Subcutaneous abdominal adipose tissue (tissue), 5 donors: ENCODE measurements around the gene LHX3.

Source experiments
- H3K27ac ChIP-seq: one replicate; pipeline ENCODE4 v1.7.0; 2013; ENCODE audit warnings: low read depth, mild to moderate bottlenecking, inconsistent platforms, low read length, moderate library complexity
- H3K27me3 ChIP-seq, 5 donors: one replicate each; pipeline ENCODE4 v1.7.0; 2013; ENCODE audit warnings: low read length in 5 of 5, inconsistent platforms in 1 of 5; ENCODE audit not compliant: control insufficient read depth in 5 of 5, insufficient read depth in 4 of 5
- H3K36me3 ChIP-seq, 5 donors: one replicate each; pipeline ENCODE4 v1.7.0; 2013; ENCODE audit warnings: low read length in 5 of 5; ENCODE audit not compliant: control insufficient read depth in 5 of 5, insufficient read depth in 5 of 5
- H3K4me1 ChIP-seq, 5 donors: one replicate each; pipeline ENCODE4 v1.7.0; 2013; ENCODE audit warnings: low read length in 5 of 5, mild to moderate bottlenecking in 3 of 5, moderate library complexity in 1 of 5; ENCODE audit not compliant: control insufficient read depth in 5 of 5, insufficient read depth in 5 of 5
- H3K4me3 ChIP-seq, 5 donors: one replicate each; pipeline ENCODE4 v1.7.0; 2013; ENCODE audit warnings: low read length in 5 of 5, low read depth in 1 of 5
- H3K9ac ChIP-seq, 5 donors: one replicate each; pipeline ENCODE4 v1.7.0; 2013; ENCODE audit warnings: low read length in 5 of 5, mild to moderate bottlenecking in 4 of 5, moderate library complexity in 3 of 5
- H3K9me3 ChIP-seq, 5 donors: one replicate each; pipeline ENCODE4 v1.7.0; 2013; ENCODE audit warnings: low read length in 5 of 5; ENCODE audit not compliant: control insufficient read depth in 5 of 5
- donor health status: healthy.
- donor health status: healthy.
- donor health status: healthy.
- donor health status: healthy.
- donor health status: healthy.

LHX3 gene

DNA sequence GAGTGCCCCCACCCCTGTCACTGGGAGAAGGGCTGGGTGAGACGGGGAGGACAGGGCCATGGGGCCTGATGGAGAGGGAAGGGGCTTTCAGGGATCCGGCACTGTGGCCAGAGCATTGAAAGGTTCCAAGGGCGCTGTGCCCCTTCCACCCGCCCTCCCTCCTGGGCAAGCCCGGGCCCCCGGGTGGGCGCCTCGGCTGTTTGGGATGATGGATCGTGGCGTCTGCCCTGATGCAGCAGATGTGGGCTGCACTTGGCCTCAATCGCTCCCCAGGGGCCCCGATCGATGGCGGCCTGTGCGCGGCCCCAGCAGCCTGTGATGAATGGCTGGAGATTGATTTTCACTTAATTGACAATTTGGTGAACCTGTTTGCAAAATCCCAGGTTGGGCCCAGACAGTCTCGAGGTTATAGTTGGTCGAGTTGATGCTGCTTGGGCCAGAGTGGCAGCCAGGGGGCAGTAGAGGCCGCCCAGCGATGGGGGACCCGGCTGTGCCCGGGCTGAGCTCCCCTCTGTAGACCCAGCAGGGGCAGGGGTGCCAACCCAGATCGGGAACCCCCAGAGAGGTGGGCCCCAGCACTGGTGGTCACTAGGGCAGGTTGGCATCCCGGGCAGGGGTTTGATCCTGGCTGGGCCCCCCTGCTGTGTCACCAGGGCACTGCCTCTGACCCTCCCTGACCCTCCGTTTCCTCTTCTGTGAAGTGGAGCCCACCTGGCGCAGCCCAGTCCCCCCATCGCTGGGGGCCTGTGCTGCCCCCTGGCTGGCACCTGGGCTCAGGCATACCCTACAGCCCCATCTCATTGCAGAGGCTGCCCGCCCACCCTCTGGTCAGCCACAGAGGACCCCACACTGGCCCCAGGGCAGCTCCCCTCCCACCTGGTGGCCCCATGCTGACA is 34.7 kb downstream of the LHX3 start:
- Histone ChIP-seq H3K27me3 (peaks cover 33 to 44% (median 37%) of the 10 kb centered on the region in 5 donors), H3K9me3 (no peaks in the 10 kb centered on the region), H3K4me3 (no peak overlapping the region), H3K9ac (no peak overlapping the region), H3K36me3 (no peaks in the 10 kb centered on the region), H3K4me1 (no peaks in the 10 kb centered on the region), H3K27ac (no peak overlapping the region)

DNA sequence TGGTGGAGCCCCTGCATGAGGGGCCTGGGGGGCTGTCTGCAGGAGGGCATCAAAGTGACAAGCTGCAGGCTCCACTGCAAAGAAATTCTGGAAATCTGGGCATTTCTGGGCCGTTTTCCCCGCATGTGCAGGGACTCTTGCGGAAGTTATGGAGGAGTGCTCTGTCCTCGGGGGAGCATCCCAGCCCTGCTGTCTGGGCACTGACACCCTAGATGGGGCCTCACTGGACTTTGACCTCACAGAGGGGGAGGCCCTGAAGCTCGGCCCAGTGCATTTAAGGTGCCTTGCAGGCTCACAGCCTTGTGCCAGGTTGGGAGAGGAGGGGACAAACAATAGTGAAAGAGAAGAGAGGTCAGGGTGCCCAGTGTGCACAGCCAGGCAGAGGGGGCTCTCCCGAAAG is 35.4 kb downstream of the LHX3 start:
- H3K9me3 ChIP-seq, result peaks cover 0 to 2% (median 0%) of the 10 kb centered on the region in 5 donors
- no peak overlapping the region for H3K4me3 ChIP-seq
- H3K27me3 ChIP-seq, result peaks cover 33 to 44% (median 36%) of the 10 kb centered on the region in 5 donors
- no peak overlapping the region for H3K27ac ChIP-seq
- no peak overlapping the region for H3K9ac ChIP-seq
- no peaks in the 10 kb centered on the region for H3K36me3 ChIP-seq
- H3K4me1 ChIP-seq, result no peaks in the 10 kb centered on the region

DNA sequence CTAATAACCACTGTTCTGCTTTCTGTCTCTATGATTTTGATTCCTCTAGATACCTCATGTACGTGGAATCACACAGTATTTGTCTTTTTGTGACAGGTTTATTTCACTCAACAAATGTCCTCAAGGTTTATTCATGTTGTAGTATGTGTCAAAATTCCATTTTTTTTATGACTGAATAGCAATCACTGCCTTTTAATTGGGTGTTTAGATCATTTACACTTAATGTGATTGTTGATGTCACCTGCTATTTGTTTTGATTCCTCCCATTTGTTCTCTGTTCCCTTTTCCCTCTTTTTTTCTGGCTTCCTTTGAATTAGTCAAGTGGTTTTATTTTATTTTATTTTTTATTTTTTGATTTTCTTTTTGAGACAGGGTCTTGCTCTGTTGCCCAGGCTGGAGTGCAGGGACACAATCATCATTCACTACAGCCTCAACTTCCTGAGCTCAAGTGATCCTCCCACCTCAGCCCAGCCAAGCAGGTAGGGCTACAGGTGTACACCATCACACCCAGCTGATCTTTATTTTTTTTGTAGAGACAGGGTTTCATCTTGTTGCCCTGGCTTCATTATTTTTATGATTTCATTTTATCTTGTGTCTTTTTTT is 41.6 kb downstream of the LHX3 start:
- Histone ChIP-seq H3K9me3 (peaks cover 0 to 7% (median 5%) of the 10 kb centered on the region in 5 donors), H3K36me3 (no peaks in the 10 kb centered on the region), H3K27me3 (peaks cover 0 to 16% (median 10%) of the 10 kb centered on the region in 5 donors), H3K27ac (no peak overlapping the region), H3K4me1 (no peaks in the 10 kb centered on the region), H3K9ac (no peak overlapping the region), H3K4me3 (no peak overlapping the region)

DNA sequence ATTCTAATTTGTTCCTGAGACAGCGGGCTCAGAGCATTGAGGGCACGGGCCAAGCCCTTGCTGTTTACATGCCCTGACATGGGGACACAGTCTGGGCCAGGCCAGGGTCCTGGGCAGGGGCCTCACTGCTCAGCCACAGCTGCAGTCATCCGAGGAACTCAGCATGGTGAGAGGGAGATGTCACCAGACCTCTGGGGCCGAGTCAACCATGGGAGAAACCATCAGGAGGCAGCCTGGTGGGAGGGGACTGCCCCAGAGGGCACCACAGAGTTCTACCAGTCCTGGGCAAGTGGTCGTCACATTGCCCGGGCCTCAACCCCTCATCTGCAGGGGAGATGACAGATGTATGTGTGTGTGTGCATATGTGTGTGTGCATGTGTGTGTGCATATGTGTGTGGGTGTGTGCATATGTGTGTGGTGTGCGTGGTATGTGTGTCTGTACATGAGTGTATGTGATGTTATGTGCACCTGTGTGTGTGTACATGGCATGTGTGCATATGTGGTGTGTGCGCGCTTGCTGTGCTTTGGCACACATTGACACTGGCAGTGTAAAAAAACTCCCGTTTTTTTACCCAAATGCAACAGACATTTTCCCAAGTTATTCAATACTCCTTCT is 43.8 kb downstream of the LHX3 start:
- Histone ChIP-seq H3K36me3 (no peaks in the 10 kb centered on the region), H3K27ac (no peak overlapping the region), H3K9me3 (peaks cover 0 to 7% (median 5%) of the 10 kb centered on the region in 5 donors), H3K27me3 (peaks cover 12 to 35% (median 23%) of the 10 kb centered on the region in 5 donors), H3K9ac (no peak overlapping the region), H3K4me3 (no peak overlapping the region), H3K4me1 (no peaks in the 10 kb centered on the region)

DNA sequence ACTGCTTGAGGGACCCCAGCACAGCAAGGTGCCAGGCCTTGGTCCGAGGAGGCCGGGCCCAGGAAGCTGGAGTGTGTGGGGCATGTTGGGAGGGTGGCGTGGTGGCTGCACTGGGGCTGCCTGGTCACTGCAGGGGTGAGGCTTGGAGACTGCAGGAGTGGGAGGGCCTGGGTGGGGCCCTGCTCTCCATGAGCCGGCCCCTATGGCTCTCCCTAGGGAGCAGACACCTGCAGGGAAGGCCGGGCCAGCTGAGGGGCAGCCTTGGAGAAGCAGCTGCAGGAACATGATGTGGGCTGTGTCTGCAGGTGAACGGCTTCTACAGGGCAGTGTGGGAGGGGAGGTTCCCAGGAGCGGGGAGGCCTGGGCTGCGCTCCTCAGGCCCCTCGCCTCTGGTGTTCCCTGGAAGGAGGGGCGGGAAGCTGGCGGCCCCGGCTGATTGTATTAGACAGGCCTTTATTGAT is 44.5 kb downstream of the LHX3 start:
- H3K4me3 ChIP-seq, result no peak overlapping the region
- no peak overlapping the region for H3K27ac ChIP-seq
- peaks cover 16 to 39% (median 28%) of the 10 kb centered on the region in 5 donors for H3K27me3 ChIP-seq
- no peaks in the 10 kb centered on the region for H3K4me1 ChIP-seq
- H3K36me3 ChIP-seq, result no peaks in the 10 kb centered on the region
- H3K9ac ChIP-seq, result no peak overlapping the region
- peaks cover 0 to 7% (median 5%) of the 10 kb centered on the region in 5 donors for H3K9me3 ChIP-seq

DNA sequence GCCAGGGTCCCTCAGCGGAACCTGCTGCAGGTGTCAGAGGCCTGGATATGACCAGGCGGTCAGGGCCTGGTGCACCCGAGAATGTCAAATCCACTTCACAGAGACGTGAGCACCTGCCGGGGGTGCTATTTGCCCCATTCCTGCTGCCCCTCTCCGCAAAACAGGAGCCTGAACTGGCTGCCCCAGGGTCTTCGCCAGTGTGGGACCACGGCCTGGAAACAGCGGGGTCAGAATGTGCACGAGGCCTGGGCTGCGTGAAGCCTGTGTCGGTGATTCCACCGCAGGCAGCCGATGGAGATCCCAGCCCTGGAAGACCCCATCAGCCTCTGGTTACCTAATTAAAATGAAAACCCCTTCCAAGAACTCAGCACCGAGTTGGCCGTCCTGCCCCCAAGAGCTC is 45.1 kb downstream of the LHX3 start:
- peaks cover 0 to 7% (median 5%) of the 10 kb centered on the region in 5 donors for H3K9me3 ChIP-seq
- H3K36me3 ChIP-seq, result no peaks in the 10 kb centered on the region
- H3K9ac ChIP-seq, result no peak overlapping the region
- H3K4me3 ChIP-seq, result no peak overlapping the region
- H3K27me3 ChIP-seq, result peaks cover 21 to 44% (median 33%) of the 10 kb centered on the region in 5 donors
- no peak overlapping the region for H3K27ac ChIP-seq
- no peaks in the 10 kb centered on the region for H3K4me1 ChIP-seq

DNA sequence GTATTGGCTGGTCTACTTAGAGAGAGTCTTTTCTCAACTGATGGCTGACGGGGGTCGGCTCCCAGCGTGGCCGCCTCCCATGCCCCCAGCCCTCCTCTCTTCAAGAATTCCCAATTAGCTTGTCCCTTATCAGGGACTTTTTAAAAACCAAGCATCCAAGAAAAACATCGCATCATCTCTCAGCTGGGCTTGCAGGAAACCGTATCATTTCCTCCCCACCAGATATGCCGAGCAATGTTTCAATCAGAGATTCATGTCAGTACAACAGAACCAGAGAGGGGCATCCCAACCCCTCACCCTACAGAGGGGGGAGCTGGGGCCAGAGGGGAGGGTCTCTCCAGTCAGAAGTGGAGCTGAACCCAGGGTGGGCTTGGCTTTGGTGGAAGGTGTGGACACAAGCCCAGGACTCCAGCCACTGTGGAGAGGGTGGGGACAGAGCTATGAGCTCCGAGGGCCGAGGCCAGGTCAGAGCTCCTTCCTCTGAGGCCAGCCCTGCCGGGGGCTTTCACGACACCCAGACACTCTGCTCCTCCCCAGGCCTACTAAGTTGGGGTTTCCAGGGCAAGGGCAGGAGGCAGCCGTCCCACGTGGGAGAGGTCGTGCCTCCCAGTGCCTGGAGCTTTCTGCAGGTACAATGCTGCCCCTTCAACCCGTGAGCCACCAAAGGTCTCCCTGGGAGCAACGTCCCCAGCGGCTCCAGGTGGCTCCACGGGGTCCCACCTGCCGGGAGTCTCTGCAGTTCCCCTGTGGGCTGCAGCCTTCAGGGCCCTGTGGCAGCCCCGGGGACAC is 47.3 kb downstream of the LHX3 start:
- Histone ChIP-seq H3K4me3 (no peak overlapping the region), H3K27me3 (peaks cover 24 to 48% (median 36%) of the 10 kb centered on the region in 5 donors), H3K4me1 (no peaks in the 10 kb centered on the region), H3K9me3 (peaks cover 0 to 2% (median 0%) of the 10 kb centered on the region in 5 donors), H3K27ac (no peak overlapping the region), H3K36me3 (no peaks in the 10 kb centered on the region), H3K9ac (no peak overlapping the region)

DNA sequence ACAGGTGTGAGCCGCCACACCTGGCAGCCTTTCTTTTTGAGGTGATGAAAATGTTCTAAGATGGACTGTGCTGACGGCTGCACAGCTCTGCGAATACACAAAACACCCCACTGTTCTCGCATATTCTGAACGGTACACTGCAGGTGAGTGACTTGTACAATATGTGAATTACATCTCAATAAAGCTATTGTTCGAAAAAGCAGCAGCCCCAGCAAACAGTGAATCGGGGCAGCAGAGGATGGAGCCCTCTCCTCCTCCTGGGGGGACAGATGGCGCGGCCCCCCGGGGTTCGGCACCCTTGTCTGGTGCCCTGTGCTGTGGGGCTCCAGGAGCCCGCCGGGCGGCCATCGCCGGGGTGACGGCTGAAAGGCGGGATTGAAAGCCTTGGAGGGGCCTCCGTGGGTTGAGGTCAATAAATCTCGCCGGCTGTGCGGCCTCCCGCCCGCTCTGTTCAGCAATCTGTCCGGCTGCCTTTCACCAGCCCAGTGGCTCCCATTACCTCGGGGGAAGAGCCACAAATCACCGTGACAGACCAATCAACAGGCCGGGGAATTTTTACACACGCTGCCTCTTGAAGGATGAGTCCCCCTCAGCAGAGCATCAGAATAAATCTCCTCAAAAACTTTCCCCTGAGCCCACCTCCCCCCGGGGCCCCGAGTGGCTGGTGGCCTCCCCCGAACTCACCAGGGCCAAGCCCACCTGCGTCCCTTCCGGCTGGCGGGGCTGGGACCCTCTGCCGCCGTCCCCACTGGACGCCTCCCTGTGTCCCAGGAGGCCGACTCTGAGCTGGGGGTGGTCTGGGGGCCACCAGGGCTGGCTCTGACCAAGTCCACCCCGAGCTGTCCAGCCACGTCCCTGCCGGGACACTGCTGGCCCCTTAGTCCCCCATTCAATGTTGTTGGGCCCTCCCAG is 48.5 kb downstream of the LHX3 start:
- no peaks in the 10 kb centered on the region for H3K36me3 ChIP-seq
- H3K4me1 ChIP-seq, result no peaks in the 10 kb centered on the region
- no peak overlapping the region for H3K27ac ChIP-seq
- H3K27me3 ChIP-seq, result peaks cover 24 to 48% (median 34%) of the 10 kb centered on the region in 5 donors
- H3K4me3 ChIP-seq, result no peak overlapping the region
- peaks cover 0 to 2% (median 0%) of the 10 kb centered on the region in 5 donors for H3K9me3 ChIP-seq
- H3K9ac ChIP-seq, result no peak overlapping the region

DNA sequence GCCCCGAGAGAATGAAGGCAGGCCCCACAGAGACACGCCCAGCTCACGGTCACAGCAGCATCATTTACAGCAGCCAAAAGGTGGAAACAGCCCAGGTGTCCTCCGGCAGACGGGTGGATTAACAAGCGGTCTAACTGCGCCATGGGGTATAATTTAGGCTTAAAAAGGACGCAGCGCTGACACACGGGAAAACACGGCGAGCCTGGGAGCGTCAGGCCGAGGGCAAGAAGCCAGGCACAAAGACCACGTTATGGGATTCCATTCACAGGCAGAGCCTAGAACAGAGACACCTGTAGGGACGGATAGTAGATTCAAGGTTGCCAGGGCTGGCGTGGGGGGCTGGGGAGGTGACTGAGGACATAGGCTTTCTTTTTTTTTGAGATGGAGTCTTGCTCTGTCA is 49.4 kb downstream of the LHX3 start:
- peaks cover 24 to 48% (median 32%) of the 10 kb centered on the region in 5 donors for H3K27me3 ChIP-seq
- H3K4me3 ChIP-seq, result no peak overlapping the region
- no peaks in the 10 kb centered on the region for H3K4me1 ChIP-seq
- H3K27ac ChIP-seq, result no peak overlapping the region
- H3K36me3 ChIP-seq, result no peaks in the 10 kb centered on the region
- H3K9me3 ChIP-seq, result peaks cover 0 to 2% (median 0%) of the 10 kb centered on the region in 5 donors
- no peak overlapping the region for H3K9ac ChIP-seq
